Natural killer cell (primary cell): ENCODE results near the gene CACNB2. TPM values are rescaled to one million over a fixed set of nuclear protein-coding genes. Genes with fewer than 3 reads are reported as not detected.

Source experiments
- ATAC-seq, 3 donors: fragments of 150-1000 bp in 2 of 3; fragments of 200-7000 bp in 1 of 3; cut with Tn5 transposase; 1 replicate in 1 of 3; 2 replicates in 2 of 3; pipeline ENCODE4 v1.10.0; 2021; ENCODE audit warnings: mild to moderate bottlenecking in 2 of 3, moderate library complexity in 2 of 3
- DNase-seq, 2 donors: peaks; one replicate each; pipeline versions ENCODE4 v3.0.0 to v3.0.0-alpha.2; 2013 to 2021; ENCODE audit warnings: mixed read lengths in 1 of 2
- H3K27ac ChIP-seq: one replicate; pipeline ENCODE4 v1.5.1; 2013; ENCODE audit warnings: mild to moderate bottlenecking, low read length
- H3K27me3 ChIP-seq: one replicate; pipeline ENCODE4 v1.6.1; 2013; ENCODE audit warnings: low read length; ENCODE audit not compliant: control insufficient read depth, insufficient read depth
- H3K36me3 ChIP-seq: one replicate; pipeline ENCODE4 v1.6.1; 2013; ENCODE audit warnings: low read length; ENCODE audit not compliant: control insufficient read depth, insufficient read depth
- H3K4me1 ChIP-seq: one replicate; pipeline ENCODE4 v1.6.1; 2013; ENCODE audit warnings: low read length; ENCODE audit not compliant: control insufficient read depth, insufficient read depth
- H3K4me3 ChIP-seq: one replicate; pipeline ENCODE4 v1.5.1; 2013; ENCODE audit warnings: low read length
- H3K9me3 ChIP-seq: one replicate; pipeline ENCODE4 v1.6.1; 2013; ENCODE audit warnings: low read length; ENCODE audit not compliant: control insufficient read depth, insufficient read depth
- H3K27ac Mint-ChIP-seq, 2 donors: one replicate each; pipeline ENCODE4 v1.8.0; 2022; ENCODE audit warnings: mild to moderate bottlenecking in 2 of 2, mixed read lengths in 2 of 2, moderate library complexity in 1 of 2
- H3K27me3 Mint-ChIP-seq, 2 donors: one replicate each; pipeline ENCODE4 v1.8.0; 2022; ENCODE audit warnings: low read depth in 2 of 2, mixed read lengths in 2 of 2
- H3K36me3 Mint-ChIP-seq: one replicate; pipeline ENCODE4 v1.8.0; 2022; ENCODE audit warnings: mixed read lengths
- H3K4me1 Mint-ChIP-seq, 2 donors: one replicate each; pipeline ENCODE4 v1.8.0; 2022; ENCODE audit warnings: mixed read lengths in 2 of 2
- H3K4me3 Mint-ChIP-seq: one replicate; pipeline ENCODE4 v1.8.0; 2022; ENCODE audit warnings: mild to moderate bottlenecking, moderate library complexity, mixed read lengths
- H3K9me3 Mint-ChIP-seq, 2 donors: one replicate each; pipeline ENCODE4 v1.8.0; 2022; ENCODE audit warnings: mixed read lengths in 2 of 2
- WGBS: methylation state at CpG from one replicate; pipeline ENCODE4 v1.1.7; 2013; ENCODE audit warnings: missing lambda C conversion rate; ENCODE audit not compliant: insufficient coverage; 5-methylcytosine and 5-hydroxymethylcytosine counted together
- intact Hi-C: fragments of 100-400 bp; cut with micrococcal nuclease; formaldehyde crosslinking; loops from one replicate; pipeline ENCODE4 v1.14.2; 2022
- total RNA-seq, 4 donors: library from RNA; stranded (reverse); fragments of 120-200 nt in 1 of 4; gene quantifications; one replicate each; pipeline versions ENCODE4 v1.2.3 to v1.2.4, GENCODE V29; 2013 to 2022
- TF ChIP-seq, protein P1 (sequence below): fragments of 200-600 bp; IDR thresholded peaks from one replicate; pipeline ENCODE4 v1.8.0; 2022; ENCODE audit warnings: antibody characterized with exemption

CACNB2 gene
- total RNA-seq, 3 donors from 2014 or later (not counting 1 experiment from before 2014, with no cell fraction given), result not detected

DNA sequence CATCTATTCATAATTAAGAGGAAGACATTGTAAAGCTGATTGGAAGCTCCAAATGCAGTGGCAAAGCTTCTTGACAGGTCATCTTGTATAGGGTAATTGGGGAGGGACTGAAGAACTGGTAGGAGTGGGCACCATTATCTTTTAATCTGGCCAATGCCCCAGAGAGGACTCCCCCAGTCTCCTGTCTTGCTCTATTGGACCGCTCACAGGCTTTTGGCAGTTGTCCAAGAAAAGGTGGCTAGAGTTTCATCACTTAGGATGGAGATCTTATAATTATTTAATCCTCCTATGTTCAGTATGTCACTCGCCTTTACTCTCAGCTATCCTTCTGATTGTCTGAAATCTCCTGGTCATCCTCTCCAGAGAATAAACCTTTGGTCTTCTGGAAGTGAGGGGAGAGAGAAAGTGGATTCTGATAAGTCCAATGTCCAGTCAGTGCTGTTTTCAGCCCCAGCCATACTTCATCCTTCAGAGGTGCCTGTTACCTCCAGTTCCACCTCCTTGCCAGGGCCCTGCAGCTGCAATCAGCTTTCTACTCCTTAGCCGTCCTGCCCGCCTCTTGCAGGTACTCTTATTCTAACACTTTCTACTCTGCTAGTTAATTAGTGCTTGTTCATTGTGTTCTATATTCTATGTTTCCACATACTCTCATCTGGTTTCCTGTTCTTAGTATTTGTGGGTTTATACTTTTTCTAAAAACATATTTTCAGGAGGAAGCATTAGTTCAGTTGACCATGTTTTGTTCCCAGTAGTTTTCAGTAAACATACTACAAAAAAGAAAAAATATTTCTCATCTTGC, 269.6 kb downstream of the CACNB2 start:
- Mint-ChIP-seq H3K27ac (no peak overlapping the region), H3K27me3 (no peaks in the 10 kb centered on the region), H3K4me3 (no peak overlapping the region), H3K4me1 (no peaks in the 10 kb centered on the region), H3K36me3 (no peaks in the 10 kb centered on the region), H3K9me3 (peaks cover 0 to 2% of the 10 kb centered on the region in 2 donors)
- ATAC-seq (no peak), DNase-seq (no peak)
- Histone ChIP-seq H3K9me3 (no peaks in the 10 kb centered on the region), H3K27ac (no peak overlapping the region), H3K36me3 (no peaks in the 10 kb centered on the region), H3K27me3 (no peaks in the 10 kb centered on the region), H3K4me1 (no peaks in the 10 kb centered on the region), H3K4me3 (no peak overlapping the region)
- WGBS, result 42% methylated on average over 2 of the region's 4 CpGs
- TF ChIP-seq, protein P1, sequence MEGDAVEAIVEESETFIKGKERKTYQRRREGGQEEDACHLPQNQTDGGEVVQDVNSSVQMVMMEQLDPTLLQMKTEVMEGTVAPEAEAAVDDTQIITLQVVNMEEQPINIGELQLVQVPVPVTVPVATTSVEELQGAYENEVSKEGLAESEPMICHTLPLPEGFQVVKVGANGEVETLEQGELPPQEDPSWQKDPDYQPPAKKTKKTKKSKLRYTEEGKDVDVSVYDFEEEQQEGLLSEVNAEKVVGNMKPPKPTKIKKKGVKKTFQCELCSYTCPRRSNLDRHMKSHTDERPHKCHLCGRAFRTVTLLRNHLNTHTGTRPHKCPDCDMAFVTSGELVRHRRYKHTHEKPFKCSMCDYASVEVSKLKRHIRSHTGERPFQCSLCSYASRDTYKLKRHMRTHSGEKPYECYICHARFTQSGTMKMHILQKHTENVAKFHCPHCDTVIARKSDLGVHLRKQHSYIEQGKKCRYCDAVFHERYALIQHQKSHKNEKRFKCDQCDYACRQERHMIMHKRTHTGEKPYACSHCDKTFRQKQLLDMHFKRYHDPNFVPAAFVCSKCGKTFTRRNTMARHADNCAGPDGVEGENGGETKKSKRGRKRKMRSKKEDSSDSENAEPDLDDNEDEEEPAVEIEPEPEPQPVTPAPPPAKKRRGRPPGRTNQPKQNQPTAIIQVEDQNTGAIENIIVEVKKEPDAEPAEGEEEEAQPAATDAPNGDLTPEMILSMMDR, result no peak
- intact Hi-C loops, result no loop called here

DNA sequence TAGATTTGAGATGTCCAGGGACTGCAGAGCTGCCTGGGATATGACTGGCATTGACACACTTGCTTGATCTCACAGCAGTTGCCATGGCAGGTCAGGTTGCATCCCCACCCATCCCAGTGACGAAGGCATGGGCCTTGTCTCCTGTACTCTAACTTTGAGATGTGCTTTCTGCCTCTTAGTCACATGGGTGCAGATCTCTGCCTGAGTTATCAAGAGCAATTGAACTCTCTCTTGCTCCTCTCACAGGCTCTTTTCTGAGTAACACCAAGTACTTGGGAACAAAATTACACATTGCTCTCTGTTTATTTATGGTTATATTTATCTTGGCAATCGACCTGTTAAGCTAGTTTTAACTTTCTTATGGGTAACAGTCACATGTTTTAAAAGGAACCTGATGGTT, 273.8 kb downstream of the CACNB2 start:
- H3K4me3 Mint-ChIP-seq, result no peak overlapping the region
- no peaks in the 10 kb centered on the region for H3K4me1 Mint-ChIP-seq
- Histone ChIP-seq H3K27me3 (no peaks in the 10 kb centered on the region), H3K27ac (no peak overlapping the region), H3K9me3 (no peaks in the 10 kb centered on the region), H3K4me1 (no peaks in the 10 kb centered on the region), H3K4me3 (no peak overlapping the region), H3K36me3 (no peaks in the 10 kb centered on the region)
- ATAC-seq (no peak), DNase-seq (no peak)
- TF ChIP-seq, protein P1, result no peak
- H3K36me3 Mint-ChIP-seq, result no peaks in the 10 kb centered on the region
- H3K27ac Mint-ChIP-seq, result no peak overlapping the region
- H3K27me3 Mint-ChIP-seq, result peaks cover 0 to 2% of the 10 kb centered on the region in 2 donors
- 74% methylated on average over 2 of the region's 2 CpGs for WGBS
- intact Hi-C loops, result no loop called here
- H3K9me3 Mint-ChIP-seq, result peaks cover 3 to 7% of the 10 kb centered on the region in 2 donors

GRCh38 chr10:18417950-18418527, 277.8 kb downstream of the CACNB2 start:
- no peak overlapping the region for H3K4me3 ChIP-seq

More at GRCh38 chr10:18417950-18418527, 277.8 kb downstream of the CACNB2 start:
- H3K9me3 Mint-ChIP-seq, result peaks cover 3 to 7% of the 10 kb centered on the region in 2 donors
- intact Hi-C loops, result no loop called here
- no peak overlapping the region for H3K27ac Mint-ChIP-seq
- H3K9me3 ChIP-seq, result no peaks in the 10 kb centered on the region
- peaks cover 0 to 2% of the 10 kb centered on the region in 2 donors for H3K27me3 Mint-ChIP-seq
- WGBS, result 92% methylated on average over 13 of the region's 15 CpGs
- no peaks in the 10 kb centered on the region for H3K36me3 Mint-ChIP-seq
- DNase-seq (no peak), ATAC-seq (no peak)
- no peaks in the 10 kb centered on the region for H3K27me3 ChIP-seq
- H3K4me3 Mint-ChIP-seq, result no peak overlapping the region
- no peaks in the 10 kb centered on the region for H3K4me1 ChIP-seq
- TF ChIP-seq, protein P1, result no peak
- H3K4me1 Mint-ChIP-seq, result no peaks in the 10 kb centered on the region
- no peak overlapping the region for H3K27ac ChIP-seq
- no peaks in the 10 kb centered on the region for H3K36me3 ChIP-seq
